ENCODE results near the gene IL17REL.

DNA sequence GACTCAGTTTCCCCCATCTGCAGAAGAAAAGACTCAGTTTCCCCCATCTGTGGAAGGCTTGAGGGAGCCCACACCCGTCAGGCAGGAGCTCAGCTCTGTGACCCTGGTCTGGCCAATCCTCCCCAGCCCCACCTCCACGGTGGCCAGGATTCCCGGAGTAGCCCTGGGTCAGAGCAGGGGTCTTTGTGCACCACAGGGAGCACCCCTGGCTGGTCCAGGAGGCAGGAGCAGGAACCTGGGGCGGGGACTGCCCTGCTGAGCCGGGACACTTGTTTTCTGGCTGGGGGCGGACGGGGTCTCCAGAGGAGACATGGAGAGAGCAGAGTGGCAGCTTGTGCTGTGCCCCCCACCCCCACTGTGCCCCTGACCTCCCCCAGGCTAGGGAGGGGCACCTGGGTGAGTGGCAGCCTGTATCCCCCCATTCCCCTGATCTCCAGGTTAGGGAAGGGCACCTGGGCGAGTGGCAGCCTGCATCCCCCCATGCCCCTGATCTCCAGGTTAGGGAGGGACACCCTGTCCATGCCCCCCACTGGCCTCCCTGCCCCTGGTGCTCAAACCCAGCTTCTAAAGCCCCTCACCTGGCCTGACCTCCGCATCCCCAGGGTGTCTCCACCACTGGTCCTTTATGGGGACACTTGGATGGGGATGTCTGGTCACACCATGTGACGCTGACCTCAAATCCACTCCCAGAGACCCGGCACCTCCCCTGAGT, 18.8 kb downstream of the IL17REL start:
- TF ChIP-seq, protein P1, sequence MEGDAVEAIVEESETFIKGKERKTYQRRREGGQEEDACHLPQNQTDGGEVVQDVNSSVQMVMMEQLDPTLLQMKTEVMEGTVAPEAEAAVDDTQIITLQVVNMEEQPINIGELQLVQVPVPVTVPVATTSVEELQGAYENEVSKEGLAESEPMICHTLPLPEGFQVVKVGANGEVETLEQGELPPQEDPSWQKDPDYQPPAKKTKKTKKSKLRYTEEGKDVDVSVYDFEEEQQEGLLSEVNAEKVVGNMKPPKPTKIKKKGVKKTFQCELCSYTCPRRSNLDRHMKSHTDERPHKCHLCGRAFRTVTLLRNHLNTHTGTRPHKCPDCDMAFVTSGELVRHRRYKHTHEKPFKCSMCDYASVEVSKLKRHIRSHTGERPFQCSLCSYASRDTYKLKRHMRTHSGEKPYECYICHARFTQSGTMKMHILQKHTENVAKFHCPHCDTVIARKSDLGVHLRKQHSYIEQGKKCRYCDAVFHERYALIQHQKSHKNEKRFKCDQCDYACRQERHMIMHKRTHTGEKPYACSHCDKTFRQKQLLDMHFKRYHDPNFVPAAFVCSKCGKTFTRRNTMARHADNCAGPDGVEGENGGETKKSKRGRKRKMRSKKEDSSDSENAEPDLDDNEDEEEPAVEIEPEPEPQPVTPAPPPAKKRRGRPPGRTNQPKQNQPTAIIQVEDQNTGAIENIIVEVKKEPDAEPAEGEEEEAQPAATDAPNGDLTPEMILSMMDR (IDR thresholded peaks at IDR 0.05 in 2 of 3, conservative IDR thresholded peaks at IDR 0.05 in 1 of 3; ENCODE audit: control insufficient read depth in 2 of 3, extremely low read depth in 1 of 3, insufficient read depth in 1 of 3, low read depth in 3 of 3, low read length in 3 of 3) = no peak
- TF ChIP-seq, protein P2, sequence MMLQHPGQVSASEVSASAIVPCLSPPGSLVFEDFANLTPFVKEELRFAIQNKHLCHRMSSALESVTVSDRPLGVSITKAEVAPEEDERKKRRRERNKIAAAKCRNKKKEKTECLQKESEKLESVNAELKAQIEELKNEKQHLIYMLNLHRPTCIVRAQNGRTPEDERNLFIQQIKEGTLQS (IDR thresholded peaks at IDR 0.05; ENCODE audit: borderline replicate concordance, extremely low read depth, low read depth, low read length) = no peak
- TF ChIP-seq EZH2 (IDR thresholded peaks at IDR 0.05; ENCODE audit: borderline replicate concordance, control insufficient read depth, low read depth, low read length) (no peak), POLR2AphosphoS5 (IDR thresholded peaks at IDR 0.05; ENCODE audit: low read length) (no peak), POU2F2 (IDR thresholded peaks at IDR 0.05; ENCODE audit: borderline replicate concordance, low read depth, low read length) (no peak), SMC3 (IDR thresholded peaks at IDR 0.05; ENCODE audit: borderline replicate concordance, low read length) (no peak), SIN3A (IDR thresholded peaks at IDR 0.05; ENCODE audit: low read depth, low read length) (no peak), RELA (IDR thresholded peaks at IDR 0.05; ENCODE audit: borderline replicate concordance, partially characterized antibody) (no peak), CEBPB (IDR thresholded peaks at IDR 0.05; ENCODE audit: borderline replicate concordance in 1 of 2, low read depth in 2 of 2, low read length in 2 of 2) (no peak), POLR2A (IDR thresholded peaks at IDR 0.05; ENCODE audit: low read depth, low read length) (no peak)
- TF ChIP-seq, protein P3, sequence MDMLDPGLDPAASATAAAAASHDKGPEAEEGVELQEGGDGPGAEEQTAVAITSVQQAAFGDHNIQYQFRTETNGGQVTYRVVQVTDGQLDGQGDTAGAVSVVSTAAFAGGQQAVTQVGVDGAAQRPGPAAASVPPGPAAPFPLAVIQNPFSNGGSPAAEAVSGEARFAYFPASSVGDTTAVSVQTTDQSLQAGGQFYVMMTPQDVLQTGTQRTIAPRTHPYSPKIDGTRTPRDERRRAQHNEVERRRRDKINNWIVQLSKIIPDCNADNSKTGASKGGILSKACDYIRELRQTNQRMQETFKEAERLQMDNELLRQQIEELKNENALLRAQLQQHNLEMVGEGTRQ (IDR thresholded peaks at IDR 0.05; ENCODE audit: borderline replicate concordance, low read depth, low read length) = no peak
